Hepatocyte (in vitro differentiated cells): ENCODE results near the gene MYO1D.

Source experiments
- CTCF ChIP-seq: fragments of 200-600 bp; sonication (generic); IDR thresholded peaks from 2 replicates; pipeline ENCODE4 v1.5.1; 2016; ENCODE audit warnings: antibody characterized with exemption, mild to moderate bottlenecking; ENCODE audit not compliant: poor library complexity
- EZH2 ChIP-seq: fragments of 200-600 bp; sonication (generic); IDR thresholded peaks from 2 replicates; pipeline ENCODE4 v1.6.1; 2016; ENCODE audit warnings: antibody characterized with exemption, mild to moderate bottlenecking, borderline replicate concordance
- EZH2phosphoT487 ChIP-seq: fragments of 200-600 bp; sonication (generic); IDR thresholded peaks from one replicate; pipeline ENCODE4 v1.6.1; 2018; ENCODE audit warnings: antibody characterized with exemption, mild to moderate bottlenecking, low read depth, moderate library complexity; ENCODE audit not compliant: unreplicated experiment, severe bottlenecking

DNA sequence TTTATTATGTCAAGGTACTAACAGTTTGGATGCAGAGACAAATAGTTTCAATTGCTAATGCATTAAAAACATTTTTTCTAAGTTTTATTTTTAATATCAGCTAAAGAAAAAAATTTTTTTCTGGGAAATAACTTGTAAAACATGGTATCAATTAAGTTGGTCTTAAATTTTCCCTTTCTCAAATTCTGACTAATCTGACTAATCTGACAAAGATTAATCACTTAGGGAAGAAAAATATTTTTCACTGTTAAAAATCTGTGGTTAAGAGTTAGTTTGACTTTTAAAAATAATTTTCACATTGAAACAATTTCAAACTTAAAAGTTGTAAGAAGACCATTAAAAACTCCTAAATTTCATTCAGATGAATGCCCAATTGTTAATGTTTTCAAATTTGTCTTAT is 74.6 kb downstream of the MYO1D start:
- TF ChIP-seq CTCF (no peak), EZH2 (no peak), EZH2phosphoT487 (no peak)
